Muscle of arm (tissue), 12 donors: ENCODE results near the gene RAB22A. TPM values are rescaled to one million over a fixed set of nuclear protein-coding genes. Genes with fewer than 3 reads are reported as not detected.
"Not testable (repeated sequence)": the region's sequence is repeated elsewhere in the genome, so short reads cannot be mapped to it uniquely, and the experiment has no call there.

ENCODE experiments used
- DNase-seq: peaks from one replicate; pipeline ENCODE4 v3.0.0-alpha.2; 2013
- polyA plus RNA-seq, 12 donors: library from polyadenylated mRNA; unstranded; fragments of 120-200 nt; gene quantifications; one replicate each; pipeline ENCODE4 v1.2.1, GENCODE V29; 2013; ENCODE audit not compliant: insufficient read length in 12 of 12

RAB22A gene
- polyA plus RNA-seq, 12 donors: 9.9 to 19.5 (median 15.5) TPM; not detected in 1

- DNase-seq: no peak
Measured at GRCh38 chr20:58407201-58407873, 97.8 kb downstream of the RAB22A start.

- no peak for DNase-seq
Measured at GRCh38 chr20:58407966-58408557, 98.5 kb downstream of the RAB22A start.

- no peak for DNase-seq
Measured at GRCh38 chr20:58408603-58409246, 99.2 kb downstream of the RAB22A start.

- not testable (repeated sequence) for DNase-seq
Measured at GRCh38 chr20:58414216-58414615, 104.7 kb downstream of the RAB22A start.

GRCh38 chr20:58414786-58415185 lies 105.3 kb downstream of the RAB22A start:
- not testable (repeated sequence) for DNase-seq

GRCh38 chr20:58416057-58416456 lies 106.5 kb downstream of the RAB22A start:
- DNase-seq: no peak

GRCh38 chr20:58416835-58417234 lies 107.3 kb downstream of the RAB22A start:
- no peak for DNase-seq

Other genes with a start within 250 kb of the RAB22A start
- not detected for gene ANKRD60, start 81.1 kb upstream of the RAB22A start, polyA plus RNA-seq
- 10 to 100 TPM in 11 of 12 donors, not detected in 1; 52.0 to 64.8 (median 58.9) TPM for gene VAPB, start 79.5 kb downstream of the RAB22A start, polyA plus RNA-seq
- 10 to 100 TPM in 2 of 12 donors, 1 to 10 TPM in 8, not detected in 2; 3.7 to 10.6 (median 6.8) TPM for gene APCDD1L, start 205.7 kb downstream of the RAB22A start, polyA plus RNA-seq